Esophagus muscularis mucosa (tissue), 4 donors: ENCODE measurements around the gene PLD1.

ENCODE experiments used
- CTCF ChIP-seq, 3 experiments: fragments of 200-600 bp in 2 of 3; fragments of 450-650 bp in 1 of 3; sonication (generic) in 2 of 3; IDR thresholded peaks; one replicate each; pipeline ENCODE4 v1.5.1; 2017 to 2019; ENCODE audit warnings: antibody characterized with exemption in 3 of 3, mild to moderate bottlenecking in 2 of 3, moderate library complexity in 1 of 3
- EP300 ChIP-seq: sonication (generic); formaldehyde crosslinking; IDR thresholded peaks from one replicate; pipeline ENCODE4 v1.6.1; 2017; ENCODE audit warnings: antibody characterized with exemption
- POLR2A ChIP-seq: fragments of 450-650 bp; IDR thresholded peaks from one replicate; pipeline ENCODE4 v1.6.1; 2017; ENCODE audit warnings: antibody characterized with exemption, moderate library complexity, mild to moderate bottlenecking, low read depth
- POLR2AphosphoS5 ChIP-seq, 2 donors: sonication (generic); formaldehyde crosslinking; IDR thresholded peaks; one replicate each; pipeline ENCODE4 v1.6.1; 2017; ENCODE audit warnings: antibody characterized with exemption in 2 of 2

GRCh38 chr3:171797873-171798272 is 12.4 kb downstream of the PLD1 start:
- TF ChIP-seq EP300 (no peak), CTCF (IDR thresholded peaks at IDR 0.05) (no peak), POLR2AphosphoS5 (IDR thresholded peaks at IDR 0.05) (no peak), POLR2A (no peak)
